ENCODE measurements around the gene CWC25.
"Not testable (repeated sequence)": the region's sequence is repeated elsewhere in the genome, so short reads cannot be mapped to it uniquely, and the experiment has no call there.

- TF ChIP-seq, protein P1, sequence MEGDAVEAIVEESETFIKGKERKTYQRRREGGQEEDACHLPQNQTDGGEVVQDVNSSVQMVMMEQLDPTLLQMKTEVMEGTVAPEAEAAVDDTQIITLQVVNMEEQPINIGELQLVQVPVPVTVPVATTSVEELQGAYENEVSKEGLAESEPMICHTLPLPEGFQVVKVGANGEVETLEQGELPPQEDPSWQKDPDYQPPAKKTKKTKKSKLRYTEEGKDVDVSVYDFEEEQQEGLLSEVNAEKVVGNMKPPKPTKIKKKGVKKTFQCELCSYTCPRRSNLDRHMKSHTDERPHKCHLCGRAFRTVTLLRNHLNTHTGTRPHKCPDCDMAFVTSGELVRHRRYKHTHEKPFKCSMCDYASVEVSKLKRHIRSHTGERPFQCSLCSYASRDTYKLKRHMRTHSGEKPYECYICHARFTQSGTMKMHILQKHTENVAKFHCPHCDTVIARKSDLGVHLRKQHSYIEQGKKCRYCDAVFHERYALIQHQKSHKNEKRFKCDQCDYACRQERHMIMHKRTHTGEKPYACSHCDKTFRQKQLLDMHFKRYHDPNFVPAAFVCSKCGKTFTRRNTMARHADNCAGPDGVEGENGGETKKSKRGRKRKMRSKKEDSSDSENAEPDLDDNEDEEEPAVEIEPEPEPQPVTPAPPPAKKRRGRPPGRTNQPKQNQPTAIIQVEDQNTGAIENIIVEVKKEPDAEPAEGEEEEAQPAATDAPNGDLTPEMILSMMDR (conservative IDR thresholded peaks at IDR 0.05; ENCODE audit: low read depth in 2 of 2), result not testable (repeated sequence)
- TF ChIP-seq, protein P2, sequence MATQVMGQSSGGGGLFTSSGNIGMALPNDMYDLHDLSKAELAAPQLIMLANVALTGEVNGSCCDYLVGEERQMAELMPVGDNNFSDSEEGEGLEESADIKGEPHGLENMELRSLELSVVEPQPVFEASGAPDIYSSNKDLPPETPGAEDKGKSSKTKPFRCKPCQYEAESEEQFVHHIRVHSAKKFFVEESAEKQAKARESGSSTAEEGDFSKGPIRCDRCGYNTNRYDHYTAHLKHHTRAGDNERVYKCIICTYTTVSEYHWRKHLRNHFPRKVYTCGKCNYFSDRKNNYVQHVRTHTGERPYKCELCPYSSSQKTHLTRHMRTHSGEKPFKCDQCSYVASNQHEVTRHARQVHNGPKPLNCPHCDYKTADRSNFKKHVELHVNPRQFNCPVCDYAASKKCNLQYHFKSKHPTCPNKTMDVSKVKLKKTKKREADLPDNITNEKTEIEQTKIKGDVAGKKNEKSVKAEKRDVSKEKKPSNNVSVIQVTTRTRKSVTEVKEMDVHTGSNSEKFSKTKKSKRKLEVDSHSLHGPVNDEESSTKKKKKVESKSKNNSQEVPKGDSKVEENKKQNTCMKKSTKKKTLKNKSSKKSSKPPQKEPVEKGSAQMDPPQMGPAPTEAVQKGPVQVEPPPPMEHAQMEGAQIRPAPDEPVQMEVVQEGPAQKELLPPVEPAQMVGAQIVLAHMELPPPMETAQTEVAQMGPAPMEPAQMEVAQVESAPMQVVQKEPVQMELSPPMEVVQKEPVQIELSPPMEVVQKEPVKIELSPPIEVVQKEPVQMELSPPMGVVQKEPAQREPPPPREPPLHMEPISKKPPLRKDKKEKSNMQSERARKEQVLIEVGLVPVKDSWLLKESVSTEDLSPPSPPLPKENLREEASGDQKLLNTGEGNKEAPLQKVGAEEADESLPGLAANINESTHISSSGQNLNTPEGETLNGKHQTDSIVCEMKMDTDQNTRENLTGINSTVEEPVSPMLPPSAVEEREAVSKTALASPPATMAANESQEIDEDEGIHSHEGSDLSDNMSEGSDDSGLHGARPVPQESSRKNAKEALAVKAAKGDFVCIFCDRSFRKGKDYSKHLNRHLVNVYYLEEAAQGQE (IDR thresholded peaks at IDR 0.05; ENCODE audit: unreplicated experiment), result not testable (repeated sequence)
- not testable (repeated sequence) for TF ChIP-seq POLR2AphosphoS5 (IDR thresholded peaks at IDR 0.05; ENCODE audit: low read depth); EZH2 (IDR thresholded peaks at IDR 0.05; ENCODE audit: low read depth, unreplicated experiment); CREB1 (CRISPR knock-in tag; IDR thresholded peaks at IDR 0.05; ENCODE audit: low read depth); EZH2phosphoT487 (IDR thresholded peaks at IDR 0.05; ENCODE audit: unreplicated experiment)
Measured at GRCh38 chr17:38787999-38788398, 37.1 kb downstream of the CWC25 start.

Data from GM23338 (cell line).